22Rv1 (cell line): ENCODE data around the gene ENTPD6.

Source experiments
- CTCF ChIP-seq: fragments of 450-650 bp; IDR thresholded peaks from 2 replicates; pipeline ENCODE4 v1.5.1; 2017; ENCODE audit warnings: mild to moderate bottlenecking
- ZFX ChIP-seq: fragments of 450-650 bp; IDR thresholded peaks from 2 replicates; pipeline ENCODE4 v1.6.1; 2017; ENCODE audit warnings: antibody characterized with exemption, borderline replicate concordance

- no peak for TF ChIP-seq CTCF
- no peak for TF ChIP-seq ZFX
Observed at GRCh38 chr20:25213566-25214425, 18.3 kb downstream of the ENTPD6 start.
